Pancreas (tissue), 10 donors: Measurements from ENCODE around the gene PTPRD. TPM values are rescaled to one million over a fixed set of nuclear protein-coding genes. Genes with fewer than 3 reads are reported as not detected.

Experiments
- ATAC-seq, 4 donors: fragments of 200-7000 bp; cut with Tn5 transposase; one replicate each; pipeline versions ENCODE4 v1.8.0 to v1.9.1; 2020; ENCODE audit warnings: mild to moderate bottlenecking in 4 of 4, moderate library complexity in 4 of 4
- DNase-seq, 6 donors: peaks; one replicate each; pipeline ENCODE4 v3.0.0-alpha.2; 2020
- FAIRE-seq: peaks from 2 replicates; lab custom pipeline; 2012; peaks lifted over from hg19 to GRCh38; lab: Jason Lieb, UNC
- H3K27ac ChIP-seq, 4 donors: fragments of 200-600 bp; sonication (generic); 1 replicate in 3 of 4; 2 replicates in 1 of 4; pipeline versions ENCODE4 v1.5.0 to v1.8.0; 2020
- H3K27me3 ChIP-seq, 4 donors: fragments of 200-600 bp; one replicate each; pipeline ENCODE4 v1.8.0; 2021
- H3K36me3 ChIP-seq, 3 donors: fragments of 200-600 bp; sonication (generic) in 1 of 3; one replicate each; pipeline versions ENCODE4 v1.5.0 to v1.8.0; 2020 to 2021
- H3K4me1 ChIP-seq, 3 donors: fragments of 200-600 bp; one replicate each; pipeline ENCODE4 v1.8.0; 2021
- H3K4me3 ChIP-seq, 4 donors: fragments of 200-600 bp; sonication (generic) in 2 of 4; one replicate each; pipeline versions ENCODE4 v1.5.0 to v1.8.0; 2020 to 2021
- H3K9me3 ChIP-seq, 4 donors: fragments of 200-600 bp; one replicate each; pipeline ENCODE4 v1.8.0; 2021
- CTCF ChIP-seq, 4 donors: fragments of 200-600 bp; sonication (generic) in 3 of 4; IDR thresholded peaks; one replicate each; pipeline versions ENCODE4 v1.5.0 to v1.8.0; 2021; ENCODE audit warnings: antibody characterized with exemption in 4 of 4
- WGBS, 2 donors: extraction: QIAGEN DNeasy Blood & Tissue Kit; methylation state at CpG; one replicate each; pipeline ENCODE4 v1.1.7; 2013; 5-methylcytosine and 5-hydroxymethylcytosine counted together
- intact Hi-C, 3 donors: fragments of 100-400 bp; cut with DNase I; formaldehyde crosslinking; loops; one replicate each; pipeline versions ENCODE4 v1.11.1 to v1.14.2; 2022
- polyA plus RNA-seq, 2 donors: library from polyadenylated mRNA; stranded (reverse); fragments of 200-250 nt; gene quantifications; one replicate each; pipeline ENCODE4 v1.2.3, GENCODE V29; 2013
- total RNA-seq, 6 donors: library from RNA; stranded (reverse); fragmentation: NEBNext Ultra II Directional in 4 of 6; extraction: Animal tissue kit (Norgen Biotek cat#: 25700) in 4 of 6; gene quantifications; one replicate each; pipeline versions ENCODE4 v1.2.1 to v1.2.4, GENCODE V29; 2021 to 2023
- donor health status: healthy with polysubstance abuse.
- donor health status: DM: no; HTN: no; CAD: no; lungs with moderate emphysema.
- donor health status: DM: no; HTN: no; CAD: no.
- donor health status: control.
- donor health status: control.
- donor health status: Bipolar disorder and iron deficiency.
- donor health status: DM: yes; HTN: yes; CAD: no.
- donor health status: DM: no; HTN: no; CAD: no.
- donor health status: DM: no; HTN: no; CAD: no.
- donor health status: DM: yes; HTN: yes; CAD: no.

The PTPRD gene
- total and polyA plus RNA-seq, 8 donors: 2.1 to 21.7 (median 5.1) TPM

GRCh38 chr9:10272830-10273229, 340.0 kb downstream of the PTPRD start:
- H3K9me3 ChIP-seq: no peaks in the 10 kb centered on the region
- H3K36me3 ChIP-seq: no peaks in the 10 kb centered on the region
- H3K4me3 ChIP-seq: no peak overlapping the region
- TF ChIP-seq CTCF (IDR thresholded peaks at IDR 0.05): no peak
- H3K4me1 ChIP-seq: peaks cover 0 to 4% (median 0%) of the 10 kb centered on the region in 3 donors
- H3K27me3 ChIP-seq: no peaks in the 10 kb centered on the region
- no peak for FAIRE-seq
- intact Hi-C loops: no loop called here
- no peak for ATAC-seq
- no peak for DNase-seq
- H3K27ac ChIP-seq: no peak overlapping the region

GRCh38 chr9:10268531-10269485, 344.0 kb downstream of the PTPRD start:
- Histone ChIP-seq H3K36me3 (no peaks in the 10 kb centered on the region), H3K27me3 (no peaks in the 10 kb centered on the region), H3K4me1 (no peaks in the 10 kb centered on the region), H3K27ac (no peak overlapping the region), H3K4me3 (no peak overlapping the region), H3K9me3 (no peaks in the 10 kb centered on the region)
- WGBS, 2 donors: 11 to 12% methylated on average over 8 of the region's 8 CpGs
- ATAC-seq (peak; percentile 71 to 95 (median 84)), FAIRE-seq (no peak), DNase-seq (peak in 2 of 6 donors; percentile 9 to 36)
- TF ChIP-seq CTCF (IDR thresholded peaks at IDR 0.05): peak in 2 of 4 donors; percentile 19 to 21
- intact Hi-C loops: loop anchor here in 1 of 3 donors (10.0 kb wide), 1 partner anchor 204 kb away; no protein-coding TSS in a partner anchor

DNA sequence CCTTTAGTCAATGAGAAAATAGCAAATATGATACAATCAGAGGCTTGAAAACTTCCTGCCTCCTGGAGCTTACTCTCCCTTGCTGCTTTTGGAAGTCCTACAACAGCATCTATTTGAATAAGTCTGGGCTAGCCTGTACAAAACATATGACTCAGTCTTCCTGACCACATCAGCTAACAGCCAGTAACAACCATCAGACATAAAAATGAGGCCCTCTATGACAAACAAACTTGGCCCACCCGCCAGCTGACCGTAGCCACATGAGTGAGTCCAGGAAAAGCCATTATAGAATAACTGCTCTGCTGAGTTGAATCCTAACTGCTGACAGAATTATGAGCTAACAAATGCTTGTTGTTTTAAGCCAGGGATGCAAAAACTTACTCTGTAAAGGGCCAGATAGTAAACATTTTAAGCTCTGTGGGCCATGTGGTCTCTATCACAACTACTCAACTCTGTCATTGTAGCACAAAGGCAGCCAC, 347.6 kb downstream of the PTPRD start:
- no peak for TF ChIP-seq CTCF (IDR thresholded peaks at IDR 0.05)
- Histone ChIP-seq H3K27ac (no peak overlapping the region), H3K4me1 (no peaks in the 10 kb centered on the region), H3K4me3 (no peak overlapping the region), H3K9me3 (no peaks in the 10 kb centered on the region), H3K27me3 (no peaks in the 10 kb centered on the region), H3K36me3 (no peaks in the 10 kb centered on the region)
- DNase-seq (no peak), ATAC-seq (peak in 1 of 4 donors; percentile 51), FAIRE-seq (no peak)
- WGBS, 2 donors: 79 to 88% methylated on average over 2 of the region's 2 CpGs
- intact Hi-C loops: loop anchor here in 1 of 3 donors (10.0 kb wide), 1 partner anchor 200 kb away; no protein-coding TSS in a partner anchor

GRCh38 chr9:10260501-10260900, 352.3 kb downstream of the PTPRD start:
- DNase-seq (no peak), FAIRE-seq (no peak), ATAC-seq (no peak)
- WGBS, 2 donors: 73 to 91% methylated on average over 1 of the region's 1 CpG
- Histone ChIP-seq H3K4me1 (no peaks in the 10 kb centered on the region), H3K27me3 (no peaks in the 10 kb centered on the region), H3K4me3 (no peak overlapping the region), H3K9me3 (no peaks in the 10 kb centered on the region), H3K27ac (no peak overlapping the region), H3K36me3 (no peaks in the 10 kb centered on the region)
- no peak for TF ChIP-seq CTCF (IDR thresholded peaks at IDR 0.05)
- intact Hi-C loops: loop anchor here in 1 of 3 donors (10.0 kb wide), 1 partner anchor 196 kb away; no protein-coding TSS in a partner anchor
